Pancreas (tissue), 10 donors: ENCODE results near the gene SYPL2. TPM values are rescaled to one million over a fixed set of nuclear protein-coding genes. Genes with fewer than 3 reads are reported as not detected.

ENCODE experiments used
- ATAC-seq, 4 donors: fragments of 200-7000 bp; cut with Tn5 transposase; one replicate each; pipeline versions ENCODE4 v1.8.0 to v1.9.1; 2020; ENCODE audit warnings: mild to moderate bottlenecking in 4 of 4, moderate library complexity in 4 of 4
- DNase-seq, 6 donors: peaks; one replicate each; pipeline ENCODE4 v3.0.0-alpha.2; 2020
- FAIRE-seq: peaks from 2 replicates; lab custom pipeline; 2012; peaks lifted over from hg19 to GRCh38; lab: Jason Lieb, UNC
- H3K27ac ChIP-seq, 4 donors: fragments of 200-600 bp; sonication (generic); 1 replicate in 3 of 4; 2 replicates in 1 of 4; pipeline versions ENCODE4 v1.5.0 to v1.8.0; 2020
- H3K27me3 ChIP-seq, 4 donors: fragments of 200-600 bp; one replicate each; pipeline ENCODE4 v1.8.0; 2021
- H3K36me3 ChIP-seq, 3 donors: fragments of 200-600 bp; sonication (generic) in 1 of 3; one replicate each; pipeline versions ENCODE4 v1.5.0 to v1.8.0; 2020 to 2021
- H3K4me1 ChIP-seq, 3 donors: fragments of 200-600 bp; one replicate each; pipeline ENCODE4 v1.8.0; 2021
- H3K4me3 ChIP-seq, 4 donors: fragments of 200-600 bp; sonication (generic) in 2 of 4; one replicate each; pipeline versions ENCODE4 v1.5.0 to v1.8.0; 2020 to 2021
- H3K9me3 ChIP-seq, 4 donors: fragments of 200-600 bp; one replicate each; pipeline ENCODE4 v1.8.0; 2021
- WGBS, 2 donors: extraction: QIAGEN DNeasy Blood & Tissue Kit; methylation state at CpG; one replicate each; pipeline ENCODE4 v1.1.7; 2013; 5-methylcytosine and 5-hydroxymethylcytosine counted together
- intact Hi-C, 3 donors: fragments of 100-400 bp; cut with DNase I; formaldehyde crosslinking; loops; one replicate each; pipeline versions ENCODE4 v1.11.1 to v1.14.2; 2022
- polyA plus RNA-seq, 2 donors: library from polyadenylated mRNA; stranded (reverse); fragments of 200-250 nt; gene quantifications; one replicate each; pipeline ENCODE4 v1.2.3, GENCODE V29; 2013
- total RNA-seq, 6 donors: library from RNA; stranded (reverse); fragmentation: NEBNext Ultra II Directional in 4 of 6; extraction: Animal tissue kit (Norgen Biotek cat#: 25700) in 4 of 6; gene quantifications; one replicate each; pipeline versions ENCODE4 v1.2.1 to v1.2.4, GENCODE V29; 2021 to 2023
- TF ChIP-seq, protein P1 (sequence below), 4 donors: fragments of 200-600 bp; sonication (generic) in 3 of 4; IDR thresholded peaks; one replicate each; pipeline versions ENCODE4 v1.5.0 to v1.8.0; 2021; ENCODE audit warnings: antibody characterized with exemption in 4 of 4
- donor health status: healthy with polysubstance abuse.
- donor health status: DM: no; HTN: no; CAD: no; lungs with moderate emphysema.
- donor health status: DM: no; HTN: no; CAD: no.
- donor health status: control.
- donor health status: control.
- donor health status: Bipolar disorder and iron deficiency.
- donor health status: DM: yes; HTN: yes; CAD: no.
- donor health status: DM: no; HTN: no; CAD: no.
- donor health status: DM: no; HTN: no; CAD: no.
- donor health status: DM: yes; HTN: yes; CAD: no.

Gene SYPL2
- total and polyA plus RNA-seq, 8 donors, result 1.5 to 3.7 (median 2.5) TPM

GRCh38 chr1:109454497-109455133 is 11.7 kb upstream of the SYPL2 start:
- no peak overlapping the region for H3K27ac ChIP-seq
- no peaks in the 10 kb centered on the region for H3K36me3 ChIP-seq
- WGBS, 2 donors, result 91 to 92% methylated on average over 1 of the region's 1 CpG
- TF ChIP-seq, protein P1, sequence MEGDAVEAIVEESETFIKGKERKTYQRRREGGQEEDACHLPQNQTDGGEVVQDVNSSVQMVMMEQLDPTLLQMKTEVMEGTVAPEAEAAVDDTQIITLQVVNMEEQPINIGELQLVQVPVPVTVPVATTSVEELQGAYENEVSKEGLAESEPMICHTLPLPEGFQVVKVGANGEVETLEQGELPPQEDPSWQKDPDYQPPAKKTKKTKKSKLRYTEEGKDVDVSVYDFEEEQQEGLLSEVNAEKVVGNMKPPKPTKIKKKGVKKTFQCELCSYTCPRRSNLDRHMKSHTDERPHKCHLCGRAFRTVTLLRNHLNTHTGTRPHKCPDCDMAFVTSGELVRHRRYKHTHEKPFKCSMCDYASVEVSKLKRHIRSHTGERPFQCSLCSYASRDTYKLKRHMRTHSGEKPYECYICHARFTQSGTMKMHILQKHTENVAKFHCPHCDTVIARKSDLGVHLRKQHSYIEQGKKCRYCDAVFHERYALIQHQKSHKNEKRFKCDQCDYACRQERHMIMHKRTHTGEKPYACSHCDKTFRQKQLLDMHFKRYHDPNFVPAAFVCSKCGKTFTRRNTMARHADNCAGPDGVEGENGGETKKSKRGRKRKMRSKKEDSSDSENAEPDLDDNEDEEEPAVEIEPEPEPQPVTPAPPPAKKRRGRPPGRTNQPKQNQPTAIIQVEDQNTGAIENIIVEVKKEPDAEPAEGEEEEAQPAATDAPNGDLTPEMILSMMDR (IDR thresholded peaks at IDR 0.05), result no peak
- peaks cover 0 to 3% (median 0%) of the 10 kb centered on the region in 4 donors for H3K27me3 ChIP-seq
- H3K4me3 ChIP-seq, result no peak overlapping the region
- intact Hi-C loops, result no loop called here
- no peak for FAIRE-seq
- no peaks in the 10 kb centered on the region for H3K4me1 ChIP-seq
- no peaks in the 10 kb centered on the region for H3K9me3 ChIP-seq
- no peak for ATAC-seq
- DNase-seq, result no peak

GRCh38 chr1:109457819-109458218 is 8.5 kb upstream of the SYPL2 start:
- Histone ChIP-seq H3K36me3 (no peaks in the 10 kb centered on the region), H3K9me3 (no peaks in the 10 kb centered on the region), H3K27me3 (no peaks in the 10 kb centered on the region), H3K4me3 (no peak overlapping the region), H3K4me1 (no peaks in the 10 kb centered on the region), H3K27ac (no peak overlapping the region)
- FAIRE-seq (no peak), DNase-seq (no peak), ATAC-seq (no peak)
- 52 to 53% methylated on average over 4 of the region's 4 CpGs for WGBS, 2 donors
- intact Hi-C loops, result no loop called here
- TF ChIP-seq, protein P1 (IDR thresholded peaks at IDR 0.05), result no peak

GRCh38 chr1:109466125-109466451 is 258 bp upstream of the SYPL2 start:
- no peaks in the 10 kb centered on the region for H3K36me3 ChIP-seq
- no peak for DNase-seq
- intact Hi-C loops, result no loop called here
- peak overlapping the region; percentile 65 to 81 (median 72) for H3K4me3 ChIP-seq
- 2% methylated on average over 24 of the region's 24 CpGs for WGBS, 2 donors
- H3K27me3 ChIP-seq, result no peaks in the 10 kb centered on the region
- ATAC-seq, result no peak
- no peaks in the 10 kb centered on the region for H3K9me3 ChIP-seq
- peaks cover 0 to 5% (median 0%) of the 10 kb centered on the region in 3 donors for H3K4me1 ChIP-seq
- peak overlapping the region; percentile 11 to 63 (median 30) for H3K27ac ChIP-seq
- TF ChIP-seq, protein P1 (IDR thresholded peaks at IDR 0.05), result no peak
- FAIRE-seq, result no peak

DNA sequence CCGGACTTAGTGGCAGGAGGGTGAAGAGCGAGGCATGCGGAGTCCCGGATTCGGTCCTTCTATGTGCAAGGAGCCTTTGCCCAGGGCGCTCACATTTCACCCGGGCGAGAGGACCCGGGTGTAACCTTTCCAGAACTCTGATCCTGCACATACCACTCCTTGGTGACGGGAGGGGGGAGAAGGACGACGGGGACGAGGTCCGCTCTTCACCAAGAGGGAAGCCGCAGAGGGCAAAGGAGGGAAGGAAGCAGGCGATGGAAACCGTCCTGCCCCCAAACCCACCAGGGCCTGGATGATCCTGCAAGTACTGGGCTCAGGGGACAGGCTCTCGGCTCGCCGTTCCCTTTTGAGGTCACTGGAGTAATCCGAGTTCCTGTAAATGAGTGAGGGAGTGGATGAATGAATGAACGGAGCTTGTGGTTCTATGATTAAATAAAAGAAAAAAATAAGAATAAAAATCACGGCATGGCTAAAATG is 993 bp downstream of the SYPL2 start:
- no peaks in the 10 kb centered on the region for H3K27me3 ChIP-seq
- no peak overlapping the region for H3K27ac ChIP-seq
- H3K4me1 ChIP-seq, result peaks cover 0 to 5% (median 0%) of the 10 kb centered on the region in 3 donors
- FAIRE-seq (no peak), DNase-seq (no peak), ATAC-seq (peak in 3 of 4 donors; percentile 28 to 46 (median 34))
- H3K9me3 ChIP-seq, result no peaks in the 10 kb centered on the region
- 15 to 17% methylated on average over 23 of the region's 23 CpGs for WGBS, 2 donors
- H3K36me3 ChIP-seq, result no peaks in the 10 kb centered on the region
- intact Hi-C loops, result no loop called here
- H3K4me3 ChIP-seq, result peak overlapping the region; percentile 65 to 81 (median 72)
- TF ChIP-seq, protein P1 (IDR thresholded peaks at IDR 0.05), result no peak

GRCh38 chr1:109468061-109468460 is 1.7 kb downstream of the SYPL2 start:
- no peak for FAIRE-seq
- TF ChIP-seq, protein P1 (IDR thresholded peaks at IDR 0.05), result no peak
- no peaks in the 10 kb centered on the region for H3K36me3 ChIP-seq
- H3K9me3 ChIP-seq, result no peaks in the 10 kb centered on the region
- no peak for ATAC-seq
- DNase-seq, result no peak
- 98 to 100% methylated on average over 1 of the region's 1 CpG for WGBS, 2 donors
- H3K27me3 ChIP-seq, result no peaks in the 10 kb centered on the region
- H3K27ac ChIP-seq, result no peak overlapping the region
- intact Hi-C loops, result no loop called here
- H3K4me1 ChIP-seq, result peaks cover 0 to 5% (median 0%) of the 10 kb centered on the region in 3 donors
- H3K4me3 ChIP-seq, result no peak overlapping the region
